Nephron progenitor cell (in vitro differentiated cells): ENCODE data around the gene VIPR2.

ENCODE experiments used
- DNase-seq: peaks from one replicate; pipeline ENCODE4 v3.0.0; 2021
- H3K27ac Mint-ChIP-seq: 2 replicates; pipeline ENCODE4 v1.8.0; 2021; ENCODE audit warnings: mild to moderate bottlenecking, moderate library complexity, mixed read lengths
- H3K27me3 Mint-ChIP-seq: 2 replicates; pipeline ENCODE4 v1.8.0; 2021; ENCODE audit warnings: mild to moderate bottlenecking, low read depth, mixed read lengths; ENCODE audit not compliant: poor library complexity
- H3K36me3 Mint-ChIP-seq: 2 replicates; pipeline ENCODE4 v1.8.0; 2021; ENCODE audit warnings: low read depth, mixed read lengths
- H3K4me1 Mint-ChIP-seq: 2 replicates; pipeline ENCODE4 v1.8.0; 2021; ENCODE audit warnings: mixed read lengths
- H3K4me3 Mint-ChIP-seq: 2 replicates; pipeline ENCODE4 v1.8.0; 2021; ENCODE audit warnings: mild to moderate bottlenecking, moderate library complexity, mixed read lengths
- H3K9me3 Mint-ChIP-seq: 2 replicates; pipeline ENCODE4 v1.8.0; 2021; ENCODE audit warnings: mild to moderate bottlenecking, moderate library complexity, mixed read lengths
- CTCF ChIP-seq: fragments of 200-600 bp; sonication (generic); IDR thresholded peaks from 2 replicates; pipeline ENCODE4 v1.5.0; 2021; ENCODE audit warnings: antibody characterized with exemption

Gene VIPR2

GRCh38 chr7:159063046-159063840 is 81.4 kb downstream of the VIPR2 start:
- H3K9me3 Mint-ChIP-seq = peaks cover 12% of the 10 kb centered on the region
- DNase-seq = no peak
- TF ChIP-seq CTCF = no peak
- H3K4me1 Mint-ChIP-seq = peaks cover 9% of the 10 kb centered on the region
- peaks cover 5% of the 10 kb centered on the region for H3K27me3 Mint-ChIP-seq
- H3K4me3 Mint-ChIP-seq = no peak overlapping the region
- H3K36me3 Mint-ChIP-seq = peaks cover 4% of the 10 kb centered on the region
- no peak overlapping the region for H3K27ac Mint-ChIP-seq

- no peak for TF ChIP-seq CTCF
Observed at GRCh38 chr7:159062569-159062968, 82.1 kb downstream of the VIPR2 start.

GRCh38 chr7:159061674-159062212 is 82.9 kb downstream of the VIPR2 start:
- Mint-ChIP-seq H3K9me3 (peaks cover 12% of the 10 kb centered on the region), H3K27ac (no peak overlapping the region), H3K27me3 (peaks cover 10% of the 10 kb centered on the region), H3K36me3 (peaks cover 4% of the 10 kb centered on the region), H3K4me3 (no peak overlapping the region), H3K4me1 (no peaks in the 10 kb centered on the region)
- TF ChIP-seq CTCF = no peak
- peak; percentile 32 for DNase-seq

More at GRCh38 chr7:159062569-159062968, 82.1 kb downstream of the VIPR2 start:
- DNase-seq = no peak
- Mint-ChIP-seq H3K4me1 (peaks cover 3% of the 10 kb centered on the region), H3K27ac (no peak overlapping the region), H3K4me3 (no peak overlapping the region), H3K36me3 (peaks cover 4% of the 10 kb centered on the region), H3K9me3 (peaks cover 12% of the 10 kb centered on the region), H3K27me3 (peaks cover 7% of the 10 kb centered on the region)

- DNase-seq = no peak
- Mint-ChIP-seq H3K9me3 (peaks cover 12% of the 10 kb centered on the region), H3K4me1 (no peaks in the 10 kb centered on the region), H3K27ac (no peak overlapping the region), H3K36me3 (peaks cover 4% of the 10 kb centered on the region), H3K4me3 (no peak overlapping the region), H3K27me3 (peaks cover 7% of the 10 kb centered on the region)
- TF ChIP-seq CTCF = no peak
Observed at GRCh38 chr7:159061209-159061608, 83.5 kb downstream of the VIPR2 start.

- Mint-ChIP-seq H3K4me1 (no peaks in the 10 kb centered on the region), H3K27ac (no peak overlapping the region), H3K4me3 (no peak overlapping the region), H3K27me3 (peaks cover 13% of the 10 kb centered on the region), H3K36me3 (peaks cover 4% of the 10 kb centered on the region), H3K9me3 (peaks cover 12% of the 10 kb centered on the region)
- no peak for TF ChIP-seq CTCF
- DNase-seq = no peak
Observed at GRCh38 chr7:159060440-159060839, 84.2 kb downstream of the VIPR2 start.

GRCh38 chr7:159059629-159060028 is 85.0 kb downstream of the VIPR2 start:
- no peak for TF ChIP-seq CTCF
- Mint-ChIP-seq H3K36me3 (peaks cover 4% of the 10 kb centered on the region), H3K4me3 (no peak overlapping the region), H3K9me3 (peaks cover 12% of the 10 kb centered on the region), H3K27ac (no peak overlapping the region), H3K4me1 (no peaks in the 10 kb centered on the region), H3K27me3 (peaks cover 13% of the 10 kb centered on the region)
- no peak for DNase-seq
